Smooth muscle cell of the brain vasculature (primary cell): ENCODE results near the gene ST6GAL1.

ENCODE experiments used
- DNase-seq: peaks from one replicate; pipeline ENCODE4 v3.0.0-alpha.2; 2012; ENCODE audit warnings: low read depth, low spot score

ST6GAL1 gene

DNA sequence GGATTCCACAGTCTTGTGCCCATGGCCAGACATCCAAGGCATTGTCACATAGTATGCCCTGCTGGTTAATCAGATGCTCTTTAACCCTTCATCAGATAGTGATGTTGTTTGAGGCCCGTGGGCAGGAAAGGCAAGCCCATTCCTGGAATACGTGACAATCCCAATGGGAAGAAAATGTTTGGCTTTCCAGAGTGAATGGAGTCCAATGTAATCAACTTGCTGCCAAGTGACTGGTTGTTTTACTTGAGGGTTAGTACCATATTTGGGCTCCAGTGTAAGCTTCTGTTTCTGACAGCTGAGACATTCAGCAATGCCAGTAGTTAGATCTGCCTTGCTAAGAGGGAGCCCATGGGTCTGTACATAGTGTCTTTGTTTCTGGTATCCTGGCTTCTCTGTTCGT is 177.7 kb downstream of the ST6GAL1 start:
- no peak for DNase-seq

DNA sequence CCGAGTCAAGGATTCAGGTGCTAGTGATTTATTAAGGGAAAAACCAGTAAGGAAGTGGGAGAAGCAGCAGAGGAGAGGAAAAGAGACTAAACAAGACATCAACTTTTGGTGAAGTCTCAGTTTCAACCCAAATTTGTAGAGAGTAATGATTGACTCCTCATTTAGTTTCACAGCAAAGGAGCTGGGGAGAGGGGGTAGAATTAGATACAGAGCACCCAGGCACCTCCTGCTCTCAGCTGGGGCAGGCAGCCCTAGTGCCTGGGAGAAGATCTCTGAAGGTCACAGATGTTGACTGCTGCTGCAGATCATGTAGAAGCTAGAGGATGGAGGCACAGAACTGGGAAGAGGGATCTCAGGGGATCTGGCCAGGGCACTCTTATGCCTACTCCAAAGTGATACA is 179.8 kb downstream of the ST6GAL1 start:
- DNase-seq = no peak

DNA sequence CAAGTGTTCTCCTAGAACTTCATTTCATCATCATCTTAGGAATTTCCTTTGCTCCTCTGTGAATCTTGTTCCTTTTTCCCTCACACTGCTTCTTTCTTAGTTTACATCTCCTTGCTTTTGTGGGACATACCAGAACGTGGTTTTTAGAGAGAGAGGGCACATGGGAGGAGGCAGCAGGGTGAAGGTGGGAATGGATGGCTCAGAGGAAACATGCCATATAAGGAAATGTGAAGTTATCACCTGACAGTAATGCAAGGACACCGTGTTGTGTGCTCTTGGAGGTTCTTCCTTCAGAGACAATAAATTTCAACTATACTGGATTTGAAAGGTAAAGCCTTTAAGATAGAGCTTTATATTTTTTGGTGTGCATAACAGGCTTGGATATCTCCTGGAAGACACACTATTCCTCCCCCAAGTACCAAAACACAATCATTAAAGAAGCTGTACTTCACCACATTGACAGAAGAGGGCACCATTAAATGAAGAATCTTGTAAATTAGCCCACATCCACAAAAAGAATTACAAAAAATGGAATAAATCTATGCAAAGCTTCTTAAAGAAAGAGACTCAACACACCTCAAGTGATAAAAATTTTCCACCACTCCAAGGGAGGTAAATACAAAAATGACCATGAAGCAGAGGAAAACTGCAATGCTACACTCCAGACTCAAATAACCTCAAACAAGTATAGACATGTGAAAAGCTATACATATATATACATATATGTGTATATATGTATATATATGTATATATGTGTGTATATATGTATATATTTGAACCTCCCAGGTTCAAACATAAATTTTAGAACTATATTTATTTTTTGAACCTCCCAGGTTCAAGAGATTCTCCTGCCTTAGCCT is 182.8 kb downstream of the ST6GAL1 start:
- no peak for DNase-seq

DNA sequence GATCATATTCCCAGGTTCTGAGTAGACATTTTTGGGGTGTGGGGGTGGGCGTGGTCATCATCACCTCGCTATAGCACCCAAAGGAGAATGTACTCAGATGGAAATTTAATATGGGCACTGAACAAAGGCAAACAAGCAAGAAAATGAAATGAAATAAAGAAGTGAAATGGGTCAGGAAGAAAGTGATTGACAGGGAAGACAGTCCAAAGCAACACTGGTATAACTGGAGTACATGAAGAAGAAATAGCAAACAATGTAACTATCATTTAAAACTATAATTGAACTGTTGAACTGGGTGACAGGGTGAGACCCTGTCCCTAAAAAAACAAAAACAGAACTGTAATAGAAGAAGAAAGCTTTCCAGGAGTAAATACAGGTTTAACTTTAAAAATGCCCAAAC is 184.2 kb downstream of the ST6GAL1 start:
- DNase-seq = no peak

DNA sequence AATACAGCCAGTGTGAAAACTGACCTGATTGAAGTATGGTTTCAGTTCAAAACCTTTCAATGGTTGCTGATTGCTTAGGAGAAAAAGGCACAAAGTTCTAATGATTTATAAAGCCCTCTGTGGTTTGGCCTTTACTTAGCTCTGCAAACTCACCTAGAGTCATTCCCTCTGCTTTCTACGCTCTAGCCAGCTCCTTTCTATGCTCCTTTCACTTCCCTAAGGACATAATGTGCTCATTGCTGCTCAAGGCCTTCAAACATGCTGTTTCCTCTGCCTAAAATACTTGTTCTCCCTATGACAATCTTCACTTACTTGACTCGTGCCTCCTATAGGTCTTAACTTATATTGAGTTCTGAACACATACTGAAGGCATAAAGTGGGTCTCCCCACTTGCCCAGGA is 190.0 kb downstream of the ST6GAL1 start:
- no peak for DNase-seq

DNA sequence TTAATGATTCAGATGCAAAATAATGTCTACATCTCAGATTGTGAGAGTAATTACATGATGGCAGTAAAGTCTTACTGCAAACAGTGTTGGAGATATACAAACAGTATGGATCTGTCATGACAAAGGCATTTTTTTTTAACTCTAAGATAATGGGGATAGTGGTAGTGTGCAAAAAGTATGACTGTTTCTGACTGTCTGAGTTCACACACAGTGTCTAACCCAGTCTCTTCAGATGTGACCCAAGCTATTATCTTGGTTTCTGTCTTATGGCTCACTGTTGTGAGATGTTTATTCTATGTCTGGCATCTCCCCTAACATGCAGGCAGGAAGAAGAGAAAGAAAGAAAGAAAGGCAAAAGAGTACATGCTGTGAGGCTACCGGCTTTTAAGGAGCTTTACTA is 191.9 kb downstream of the ST6GAL1 start:
- DNase-seq = no peak

DNA sequence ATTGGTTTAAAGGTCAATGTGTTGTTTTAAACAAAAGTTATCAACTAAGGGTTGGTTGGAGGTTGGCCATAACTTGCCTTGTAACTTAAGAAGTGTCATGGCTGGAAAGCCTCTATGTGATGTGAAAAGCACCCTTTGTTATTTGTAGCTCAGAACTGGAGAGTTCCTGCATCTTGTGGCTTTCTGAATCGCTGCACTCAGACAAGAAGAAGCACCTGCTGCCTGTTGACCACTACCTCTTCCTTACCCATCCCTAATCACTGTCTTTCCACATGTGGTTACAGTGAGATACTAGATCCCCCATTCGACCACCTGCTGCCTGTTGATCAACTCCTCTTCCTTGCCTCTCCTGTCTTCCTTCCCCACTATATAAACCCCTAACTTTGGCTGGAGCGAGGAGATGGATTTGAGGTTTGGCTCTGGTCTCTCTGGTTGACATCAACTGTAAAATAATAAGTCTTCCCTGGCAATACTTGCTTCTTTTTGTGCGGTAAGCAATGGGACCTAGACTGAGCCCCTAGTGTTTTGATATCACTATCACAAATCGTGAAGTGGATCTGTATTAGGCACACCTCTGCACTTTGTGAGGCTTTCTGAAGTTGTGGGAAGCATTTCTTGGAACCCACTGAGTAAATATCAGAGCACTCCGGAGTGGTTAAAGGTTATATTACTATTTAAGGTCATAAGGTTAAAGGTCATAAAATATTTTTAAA is 195.1 kb downstream of the ST6GAL1 start:
- DNase-seq = no peak
